Mesendoderm (in vitro differentiated cells): ENCODE results near the gene HRH2.
A peak's percentile ranks its signal among the peaks of the same experiment; 100 is the strongest.

Experiments used
- DNase-seq: peaks from one replicate; pipeline ENCODE4 v3.0.0; 2013
- H2AK5ac ChIP-seq: 2 replicates; pipeline ENCODE4 v1.6.1; 2013; ENCODE audit warnings: low read length, inconsistent platforms
- H2BK120ac ChIP-seq: 2 replicates; pipeline ENCODE4 v1.6.1; 2013; ENCODE audit warnings: low read depth, mild to moderate bottlenecking, low read length, moderate library complexity, mixed read lengths
- H2BK15ac ChIP-seq: replicated peaks from 2 replicates; pipeline ENCODE4 v1.6.1; 2013; ENCODE audit warnings: low read depth, mild to moderate bottlenecking, moderate library complexity
- H2BK5ac ChIP-seq: 2 replicates; pipeline ENCODE4 v1.6.1; 2013; ENCODE audit warnings: low read length, inconsistent platforms
- H3K18ac ChIP-seq: 2 replicates; pipeline ENCODE4 v1.6.1; 2013; ENCODE audit warnings: mild to moderate bottlenecking, low read length, mixed read lengths
- H3K23ac ChIP-seq: one replicate; pipeline ENCODE4 v1.6.1; 2013; ENCODE audit warnings: low read length
- H3K27ac ChIP-seq: 2 replicates; pipeline ENCODE4 v1.5.1; 2013; ENCODE audit warnings: low read depth, mild to moderate bottlenecking, inconsistent platforms, low read length, moderate library complexity
- H3K27me3 ChIP-seq: 2 replicates; pipeline ENCODE4 v1.6.1; 2013; ENCODE audit warnings: low read length, control low read depth, mild to moderate bottlenecking, inconsistent platforms; ENCODE audit not compliant: insufficient read depth, poor library complexity
- H3K36me3 ChIP-seq: 2 replicates; pipeline ENCODE4 v1.6.1; 2013; ENCODE audit warnings: low read length, inconsistent platforms; ENCODE audit not compliant: control insufficient read depth, insufficient read depth
- H3K4ac ChIP-seq: one replicate; pipeline ENCODE4 v1.6.1; 2013; ENCODE audit warnings: low read depth, mild to moderate bottlenecking, low read length, moderate library complexity
- H3K4me1 ChIP-seq: 2 replicates; pipeline ENCODE4 v1.6.1; 2013; ENCODE audit warnings: low read depth, low read length, inconsistent platforms; ENCODE audit not compliant: control insufficient read depth
- H3K4me2 ChIP-seq: 2 replicates; pipeline ENCODE4 v1.6.1; 2013; ENCODE audit warnings: low read length
- H3K4me3 ChIP-seq: 2 replicates; pipeline ENCODE4 v1.5.1; 2013; ENCODE audit warnings: mild to moderate bottlenecking, low read length
- H3K56ac ChIP-seq: one replicate; pipeline ENCODE4 v1.6.1; 2013; ENCODE audit warnings: low read length
- H3K79me1 ChIP-seq: 2 replicates; pipeline ENCODE4 v1.6.1; 2013; ENCODE audit warnings: low read length, inconsistent platforms
- H3K79me2 ChIP-seq: 2 replicates; pipeline ENCODE4 v1.6.1; 2013; ENCODE audit warnings: mild to moderate bottlenecking, low read length; ENCODE audit not compliant: control insufficient read depth, insufficient read depth
- H3K9ac ChIP-seq: 2 replicates; pipeline ENCODE4 v1.6.1; 2013; ENCODE audit warnings: low read length, inconsistent platforms
- H4K5ac ChIP-seq: one replicate; pipeline ENCODE4 v1.6.1; 2013; ENCODE audit warnings: low read length
- H4K8ac ChIP-seq: one replicate; pipeline ENCODE4 v1.6.1; 2013; ENCODE audit warnings: low read depth, mild to moderate bottlenecking, control low read depth, low read length, moderate library complexity
- WGBS: extraction: QIAGEN DNeasy Blood & Tissue Kit; methylation state at CpG from one replicate; pipeline ENCODE4 v1.1.7; 2013; ENCODE audit warnings: low lambda C conversion rate, missing lambda C conversion rate; ENCODE audit not compliant: insufficient coverage; ENCODE audit errors: extremely low coverage; 5-methylcytosine and 5-hydroxymethylcytosine counted together

Gene HRH2

DNA sequence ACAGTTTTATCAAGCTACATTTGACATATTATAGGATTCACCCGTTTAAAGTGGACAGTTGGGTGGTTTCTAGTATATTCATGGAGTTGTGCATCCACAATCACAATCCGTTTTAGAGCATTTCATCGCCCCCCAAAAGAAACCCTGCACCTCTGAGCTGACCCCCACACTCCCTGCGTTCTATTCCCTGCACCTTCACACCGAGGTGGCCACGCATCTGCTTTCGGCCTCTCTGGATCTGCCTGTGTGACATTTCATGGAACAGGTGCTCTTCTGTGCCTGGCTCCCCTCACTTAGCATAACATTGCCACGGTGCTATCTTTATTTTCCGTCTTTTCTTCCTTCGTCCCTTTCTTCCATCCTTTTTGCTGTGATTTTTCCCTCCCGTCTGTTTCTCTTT is 32.7 kb downstream of the HRH2 start:
- H3K18ac ChIP-seq = no peak overlapping the region
- no peak overlapping the region for H3K4ac ChIP-seq
- H3K79me2 ChIP-seq = no peaks in the 10 kb centered on the region
- H2BK5ac ChIP-seq = no peak overlapping the region
- H3K27me3 ChIP-seq = no peaks in the 10 kb centered on the region
- no peaks in the 10 kb centered on the region for H3K36me3 ChIP-seq
- no peak overlapping the region for H2AK5ac ChIP-seq
- H3K27ac ChIP-seq = no peak overlapping the region
- no peak overlapping the region for H3K9ac ChIP-seq
- no peak overlapping the region for H3K4me2 ChIP-seq
- peaks cover 8% of the 10 kb centered on the region for H3K4me1 ChIP-seq
- no peak overlapping the region for H4K8ac ChIP-seq
- DNase-seq = no peak
- WGBS = no CpG with 5 or more reads among the region's 11 CpGs
- H3K79me1 ChIP-seq = no peaks in the 10 kb centered on the region
- no peak overlapping the region for H4K5ac ChIP-seq
- H3K4me3 ChIP-seq = no peak overlapping the region
- H2BK120ac ChIP-seq = no peak overlapping the region
- H2BK15ac ChIP-seq = no peak overlapping the region
- peak overlapping the region; percentile 11 for H3K56ac ChIP-seq
- H3K23ac ChIP-seq = no peak overlapping the region

DNA sequence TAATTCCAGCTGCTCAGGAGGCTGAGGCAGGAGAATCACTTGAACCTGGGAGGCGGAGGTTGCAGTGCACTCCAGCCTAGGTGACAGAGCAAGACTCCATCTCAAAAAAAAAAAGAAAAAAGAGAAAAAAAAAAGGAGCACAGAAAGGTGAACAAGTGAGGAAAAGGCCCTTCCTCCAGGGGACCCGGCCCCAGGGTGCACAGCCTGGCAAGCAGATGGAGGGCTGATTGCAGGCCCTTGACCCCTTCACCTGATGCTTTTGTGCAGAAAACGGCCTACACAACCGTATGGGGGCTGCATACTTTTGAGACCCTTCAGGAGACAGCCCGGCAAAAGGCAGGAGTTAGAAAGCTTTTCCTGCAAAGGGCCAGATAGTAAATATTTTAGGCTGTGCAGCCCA is 33.9 kb downstream of the HRH2 start:
- peaks cover 12% of the 10 kb centered on the region for H3K4me1 ChIP-seq
- no peak overlapping the region for H3K4me2 ChIP-seq
- H2BK120ac ChIP-seq = no peak overlapping the region
- H2BK5ac ChIP-seq = no peak overlapping the region
- H4K8ac ChIP-seq = no peak overlapping the region
- DNase-seq = no peak
- no peak overlapping the region for H2BK15ac ChIP-seq
- no peak overlapping the region for H3K4ac ChIP-seq
- H3K9ac ChIP-seq = no peak overlapping the region
- no peaks in the 10 kb centered on the region for H3K27me3 ChIP-seq
- no peak overlapping the region for H3K18ac ChIP-seq
- H3K27ac ChIP-seq = no peak overlapping the region
- no peak overlapping the region for H4K5ac ChIP-seq
- H3K4me3 ChIP-seq = no peak overlapping the region
- no peaks in the 10 kb centered on the region for H3K79me2 ChIP-seq
- no peak overlapping the region for H2AK5ac ChIP-seq
- WGBS = no CpG with 5 or more reads among the region's 5 CpGs
- no peak overlapping the region for H3K56ac ChIP-seq
- H3K79me1 ChIP-seq = no peaks in the 10 kb centered on the region
- H3K23ac ChIP-seq = no peak overlapping the region
- H3K36me3 ChIP-seq = no peaks in the 10 kb centered on the region

DNA sequence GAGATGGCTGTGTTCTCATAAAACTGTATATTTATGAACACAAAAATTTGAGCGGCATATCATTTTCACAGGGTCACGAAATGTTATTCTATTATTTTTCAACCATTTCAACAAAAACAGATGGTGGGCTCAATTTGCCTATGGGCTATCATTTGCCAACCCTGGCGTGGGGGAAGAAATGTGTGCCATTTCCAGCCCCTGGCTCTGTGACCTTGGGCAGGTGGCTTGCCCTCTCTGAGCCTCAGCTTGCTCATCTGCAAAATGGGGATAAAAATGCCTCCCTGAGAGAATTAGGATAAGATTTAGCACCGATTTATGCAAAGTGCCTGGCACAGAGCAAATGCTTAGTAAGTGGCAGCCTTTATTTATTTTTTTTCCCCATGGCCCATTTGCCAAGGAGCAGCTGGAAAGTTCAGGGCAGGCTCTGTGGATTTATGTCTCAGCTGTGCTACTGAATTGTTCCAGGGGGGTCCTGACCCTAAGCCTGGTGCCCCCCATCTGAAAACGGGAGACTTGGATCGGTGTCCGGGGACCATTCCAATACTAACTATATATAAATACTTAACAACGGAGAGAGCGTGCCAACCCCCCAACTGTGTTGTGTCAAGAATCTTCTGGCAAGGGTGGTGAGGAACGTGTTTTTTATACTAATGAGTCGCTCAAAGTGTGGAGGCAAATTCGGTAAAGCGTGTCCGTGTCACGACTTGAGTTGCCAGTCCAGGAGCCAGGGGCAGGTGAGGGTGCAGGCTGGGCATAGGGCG is 34.5 kb downstream of the HRH2 start:
- no peaks in the 10 kb centered on the region for H3K79me1 ChIP-seq
- H3K4me1 ChIP-seq = peaks cover 12% of the 10 kb centered on the region
- H3K23ac ChIP-seq = no peak overlapping the region
- no peak overlapping the region for H2BK15ac ChIP-seq
- no peak for DNase-seq
- H3K27ac ChIP-seq = no peak overlapping the region
- H3K4me2 ChIP-seq = no peak overlapping the region
- H3K4me3 ChIP-seq = no peak overlapping the region
- WGBS = no CpG with 5 or more reads among the region's 16 CpGs
- no peak overlapping the region for H3K18ac ChIP-seq
- no peak overlapping the region for H3K56ac ChIP-seq
- H3K27me3 ChIP-seq = no peaks in the 10 kb centered on the region
- H3K4ac ChIP-seq = no peak overlapping the region
- H4K5ac ChIP-seq = no peak overlapping the region
- no peak overlapping the region for H2AK5ac ChIP-seq
- no peak overlapping the region for H2BK5ac ChIP-seq
- H4K8ac ChIP-seq = no peak overlapping the region
- no peak overlapping the region for H3K9ac ChIP-seq
- no peak overlapping the region for H2BK120ac ChIP-seq
- no peaks in the 10 kb centered on the region for H3K79me2 ChIP-seq
- no peaks in the 10 kb centered on the region for H3K36me3 ChIP-seq

DNA sequence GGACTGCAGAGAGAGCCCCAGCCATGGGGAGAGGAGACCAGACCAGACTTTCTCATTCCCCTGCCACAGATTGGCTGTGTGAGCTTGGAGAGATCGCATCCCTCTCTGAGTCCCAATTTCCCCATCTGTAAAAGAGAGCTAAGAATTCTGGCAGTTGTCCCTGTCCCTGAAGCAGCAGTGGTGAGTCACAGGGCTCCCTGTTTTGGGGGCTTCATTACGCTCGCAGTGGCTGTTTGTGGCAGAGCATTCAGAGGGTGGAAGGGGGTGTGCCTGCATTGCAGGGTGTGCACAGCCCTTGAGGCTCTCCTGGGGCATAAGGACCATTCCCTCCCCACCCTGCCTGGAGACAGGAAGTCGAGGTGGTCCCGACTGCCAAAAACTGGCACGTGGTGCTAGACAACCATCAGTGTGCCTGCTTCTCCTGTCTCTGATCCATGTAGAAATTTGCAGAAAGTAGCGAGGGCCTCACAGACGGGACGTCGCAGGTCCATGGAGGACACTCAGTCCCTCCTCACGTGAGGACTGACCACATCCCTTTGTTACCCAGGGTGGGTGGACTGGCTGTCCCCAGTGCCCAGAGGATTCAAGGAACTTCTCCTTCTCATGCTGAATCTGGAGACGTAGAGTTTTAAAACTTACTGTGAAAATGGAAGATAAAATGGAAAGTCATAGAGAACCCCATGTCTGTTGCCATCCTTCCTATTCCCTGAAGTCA is 35.3 kb downstream of the HRH2 start:
- Histone ChIP-seq H3K4me2 (no peak overlapping the region), H2BK5ac (no peak overlapping the region), H3K36me3 (no peaks in the 10 kb centered on the region), H2BK120ac (no peak overlapping the region), H3K4me1 (peaks cover 10% of the 10 kb centered on the region), H3K27ac (no peak overlapping the region), H3K23ac (no peak overlapping the region), H3K4ac (no peak overlapping the region), H3K9ac (no peak overlapping the region), H3K56ac (no peak overlapping the region), H3K79me2 (no peaks in the 10 kb centered on the region), H4K5ac (no peak overlapping the region), H3K4me3 (no peak overlapping the region), H3K79me1 (no peaks in the 10 kb centered on the region), H3K18ac (no peak overlapping the region), H2AK5ac (no peak overlapping the region), H2BK15ac (no peak overlapping the region), H3K27me3 (no peaks in the 10 kb centered on the region), H4K8ac (no peak overlapping the region)
- no CpG with 5 or more reads among the region's 12 CpGs for WGBS
- DNase-seq = no peak

DNA sequence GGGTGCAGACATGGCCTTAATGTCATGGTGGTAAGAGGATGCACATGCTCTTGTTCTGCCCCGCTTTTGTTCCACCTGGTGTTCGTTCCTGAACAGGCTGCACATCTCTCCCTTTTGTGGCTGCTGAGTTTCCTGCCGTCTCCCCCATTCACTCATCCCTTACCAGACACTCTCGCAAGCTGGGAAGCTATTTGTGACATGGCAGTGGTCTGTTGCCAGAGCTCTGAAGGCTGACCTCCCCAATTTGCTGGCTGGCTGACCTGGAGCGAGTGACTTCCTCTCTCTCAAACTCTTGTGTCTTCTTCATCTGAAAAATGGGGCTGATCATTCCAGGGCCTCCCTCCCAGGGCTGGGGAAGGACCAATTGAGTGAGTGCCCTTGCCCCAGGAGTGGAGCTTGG is 35.9 kb downstream of the HRH2 start:
- WGBS = no CpG with 5 or more reads among the region's 5 CpGs
- Histone ChIP-seq H3K27ac (no peak overlapping the region), H2BK5ac (no peak overlapping the region), H2AK5ac (no peak overlapping the region), H3K79me1 (no peaks in the 10 kb centered on the region), H2BK15ac (no peak overlapping the region), H3K56ac (no peak overlapping the region), H3K4ac (no peak overlapping the region), H3K23ac (no peak overlapping the region), H3K4me3 (no peak overlapping the region), H3K79me2 (no peaks in the 10 kb centered on the region), H2BK120ac (no peak overlapping the region), H3K18ac (no peak overlapping the region), H4K8ac (no peak overlapping the region), H4K5ac (no peak overlapping the region), H3K4me2 (no peak overlapping the region), H3K4me1 (peaks cover 9% of the 10 kb centered on the region), H3K9ac (no peak overlapping the region), H3K27me3 (no peaks in the 10 kb centered on the region), H3K36me3 (no peaks in the 10 kb centered on the region)
- no peak for DNase-seq
